Non-pigmented ciliary epithelial cell (primary cell): Measurements from ENCODE around the gene MCM9.
"Not testable (repeated sequence)": the region's sequence is repeated elsewhere in the genome, so short reads cannot be mapped to it uniquely, and the experiment has no call there.

ENCODE experiments used
- DNase-seq: peaks from one replicate; pipeline ENCODE4 v3.0.0-alpha.2; 2010; ENCODE audit warnings: low read depth

MCM9 gene

DNA sequence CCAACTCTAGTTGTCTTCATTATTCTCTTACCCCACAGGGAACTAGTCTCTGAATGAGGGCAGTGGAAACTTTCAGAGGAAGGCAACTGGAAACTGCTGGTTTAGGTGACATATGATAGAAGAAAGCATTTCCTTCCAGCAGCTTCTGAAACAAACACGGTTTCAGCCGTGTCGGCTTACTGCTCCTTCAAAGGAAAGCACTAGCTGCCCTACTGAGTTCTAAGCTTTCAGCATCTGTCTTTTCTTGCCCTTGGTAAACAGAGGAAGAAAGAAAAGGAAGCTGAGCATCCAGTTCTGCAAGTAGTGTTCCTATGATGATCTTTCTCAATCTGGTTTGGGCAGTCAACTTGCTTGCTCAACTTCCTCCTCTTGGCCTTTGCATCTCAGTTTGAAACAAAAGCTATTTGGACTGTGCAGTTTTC, 166.0 kb downstream of the MCM9 start:
- DNase-seq, result no peak

DNA sequence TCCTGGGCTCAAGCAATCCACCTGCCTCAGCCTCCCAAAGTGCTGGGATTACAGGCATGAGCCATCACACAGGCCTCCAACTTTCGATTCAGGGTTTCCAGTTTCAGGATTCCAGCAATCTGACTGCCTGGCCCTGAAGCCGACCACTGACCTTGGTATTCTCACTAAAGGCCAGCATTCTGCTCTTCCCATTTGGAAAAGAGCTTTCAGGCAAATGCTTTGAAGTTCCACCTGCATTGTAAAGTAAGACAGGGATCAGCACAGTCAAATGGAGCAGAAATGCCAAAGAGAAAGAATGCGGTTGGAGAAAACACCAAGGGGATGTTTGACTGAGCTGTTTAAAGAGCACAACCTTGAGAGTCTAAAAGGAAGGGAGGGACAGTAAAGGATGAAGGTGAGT, 166.5 kb downstream of the MCM9 start:
- DNase-seq, result no peak

DNA sequence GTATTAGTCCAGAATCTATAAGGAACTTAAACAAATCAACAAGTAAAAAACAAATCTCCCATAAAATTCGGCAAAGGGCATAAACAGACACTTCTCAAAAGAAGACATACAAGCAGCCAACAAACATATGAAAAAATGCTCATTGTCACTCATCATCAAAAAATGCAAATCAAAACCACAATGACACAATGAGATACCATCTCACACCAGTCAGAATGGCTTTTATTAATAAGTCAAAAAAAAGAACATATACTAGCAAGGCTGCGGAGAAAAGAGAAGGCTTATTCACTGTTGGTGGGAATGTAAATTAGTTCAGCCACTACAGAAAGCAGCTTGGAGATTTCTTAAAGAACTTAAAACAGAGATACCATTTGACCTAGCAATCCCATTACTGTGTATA, 169.6 kb downstream of the MCM9 start:
- DNase-seq, result not testable (repeated sequence)

DNA sequence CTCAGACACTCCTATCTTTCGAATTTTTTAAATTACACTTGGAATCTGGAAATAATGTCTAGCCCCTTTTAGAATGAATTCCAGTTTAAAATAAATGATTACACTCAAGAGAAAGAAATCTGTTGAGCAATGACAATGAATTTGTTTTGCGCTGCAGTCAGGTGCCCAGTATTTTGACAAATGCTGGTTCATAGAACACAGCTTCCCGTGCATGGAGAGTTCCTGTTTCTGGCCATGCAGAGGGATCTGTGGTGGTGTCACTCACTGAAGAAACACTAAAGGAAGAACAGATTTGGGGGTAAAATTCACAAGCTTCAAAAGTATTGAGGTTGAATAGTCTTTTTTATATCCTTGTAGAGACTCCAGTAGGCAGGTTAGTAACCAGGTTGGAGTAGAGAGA, 170.2 kb downstream of the MCM9 start:
- no peak for DNase-seq
